HL-60 (cell line): ENCODE measurements around the gene ZNF185.

Source experiments
- GABPA ChIP-seq: IDR thresholded peaks from 2 replicates; pipeline ENCODE4 v1.6.1; 2012; ENCODE audit warnings: low read depth
- POLR2AphosphoS5 ChIP-seq: IDR thresholded peaks from 2 replicates; pipeline ENCODE4 v1.6.1; 2012; ENCODE audit warnings: low read depth
- SPI1 ChIP-seq: IDR thresholded peaks from 2 replicates; pipeline ENCODE4 v1.6.1; 2012; ENCODE audit warnings: low read depth, mild to moderate bottlenecking, borderline replicate concordance
- TF ChIP-seq, protein P1 (sequence below): IDR thresholded peaks from one replicate; pipeline ENCODE4 v1.5.1; 2011; ENCODE audit warnings: low read length, control low read depth, inconsistent platforms; ENCODE audit not compliant: insufficient read depth
- TF ChIP-seq, protein P2 (sequence below): IDR thresholded peaks from 2 replicates; pipeline ENCODE4 v1.6.1; 2012; ENCODE audit warnings: low read depth; ENCODE audit not compliant: insufficient replicate concordance

DNA sequence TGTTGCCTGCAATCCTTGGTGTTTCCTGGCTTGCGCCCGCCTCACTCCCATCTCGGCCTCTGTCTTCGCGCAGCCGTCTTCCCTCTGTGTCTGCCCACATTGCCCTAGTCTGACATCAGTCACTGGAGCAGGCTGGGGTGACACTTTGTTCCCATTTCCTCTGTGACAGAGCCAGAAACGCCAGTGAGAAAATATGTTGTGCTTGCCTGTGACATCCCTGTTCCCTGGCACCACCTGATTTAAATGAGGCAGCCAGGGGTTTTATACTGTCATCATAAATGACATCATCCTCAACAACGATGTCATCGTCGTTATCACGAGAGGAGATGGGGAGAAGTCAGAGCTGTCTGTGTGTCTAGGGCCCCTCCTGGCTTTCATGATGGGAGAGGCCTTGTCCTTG, 29.1 kb downstream of the ZNF185 start:
- TF ChIP-seq, protein P1, sequence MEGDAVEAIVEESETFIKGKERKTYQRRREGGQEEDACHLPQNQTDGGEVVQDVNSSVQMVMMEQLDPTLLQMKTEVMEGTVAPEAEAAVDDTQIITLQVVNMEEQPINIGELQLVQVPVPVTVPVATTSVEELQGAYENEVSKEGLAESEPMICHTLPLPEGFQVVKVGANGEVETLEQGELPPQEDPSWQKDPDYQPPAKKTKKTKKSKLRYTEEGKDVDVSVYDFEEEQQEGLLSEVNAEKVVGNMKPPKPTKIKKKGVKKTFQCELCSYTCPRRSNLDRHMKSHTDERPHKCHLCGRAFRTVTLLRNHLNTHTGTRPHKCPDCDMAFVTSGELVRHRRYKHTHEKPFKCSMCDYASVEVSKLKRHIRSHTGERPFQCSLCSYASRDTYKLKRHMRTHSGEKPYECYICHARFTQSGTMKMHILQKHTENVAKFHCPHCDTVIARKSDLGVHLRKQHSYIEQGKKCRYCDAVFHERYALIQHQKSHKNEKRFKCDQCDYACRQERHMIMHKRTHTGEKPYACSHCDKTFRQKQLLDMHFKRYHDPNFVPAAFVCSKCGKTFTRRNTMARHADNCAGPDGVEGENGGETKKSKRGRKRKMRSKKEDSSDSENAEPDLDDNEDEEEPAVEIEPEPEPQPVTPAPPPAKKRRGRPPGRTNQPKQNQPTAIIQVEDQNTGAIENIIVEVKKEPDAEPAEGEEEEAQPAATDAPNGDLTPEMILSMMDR = no peak
- TF ChIP-seq POLR2AphosphoS5 (no peak), GABPA (no peak), SPI1 (no peak)
- TF ChIP-seq, protein P2, sequence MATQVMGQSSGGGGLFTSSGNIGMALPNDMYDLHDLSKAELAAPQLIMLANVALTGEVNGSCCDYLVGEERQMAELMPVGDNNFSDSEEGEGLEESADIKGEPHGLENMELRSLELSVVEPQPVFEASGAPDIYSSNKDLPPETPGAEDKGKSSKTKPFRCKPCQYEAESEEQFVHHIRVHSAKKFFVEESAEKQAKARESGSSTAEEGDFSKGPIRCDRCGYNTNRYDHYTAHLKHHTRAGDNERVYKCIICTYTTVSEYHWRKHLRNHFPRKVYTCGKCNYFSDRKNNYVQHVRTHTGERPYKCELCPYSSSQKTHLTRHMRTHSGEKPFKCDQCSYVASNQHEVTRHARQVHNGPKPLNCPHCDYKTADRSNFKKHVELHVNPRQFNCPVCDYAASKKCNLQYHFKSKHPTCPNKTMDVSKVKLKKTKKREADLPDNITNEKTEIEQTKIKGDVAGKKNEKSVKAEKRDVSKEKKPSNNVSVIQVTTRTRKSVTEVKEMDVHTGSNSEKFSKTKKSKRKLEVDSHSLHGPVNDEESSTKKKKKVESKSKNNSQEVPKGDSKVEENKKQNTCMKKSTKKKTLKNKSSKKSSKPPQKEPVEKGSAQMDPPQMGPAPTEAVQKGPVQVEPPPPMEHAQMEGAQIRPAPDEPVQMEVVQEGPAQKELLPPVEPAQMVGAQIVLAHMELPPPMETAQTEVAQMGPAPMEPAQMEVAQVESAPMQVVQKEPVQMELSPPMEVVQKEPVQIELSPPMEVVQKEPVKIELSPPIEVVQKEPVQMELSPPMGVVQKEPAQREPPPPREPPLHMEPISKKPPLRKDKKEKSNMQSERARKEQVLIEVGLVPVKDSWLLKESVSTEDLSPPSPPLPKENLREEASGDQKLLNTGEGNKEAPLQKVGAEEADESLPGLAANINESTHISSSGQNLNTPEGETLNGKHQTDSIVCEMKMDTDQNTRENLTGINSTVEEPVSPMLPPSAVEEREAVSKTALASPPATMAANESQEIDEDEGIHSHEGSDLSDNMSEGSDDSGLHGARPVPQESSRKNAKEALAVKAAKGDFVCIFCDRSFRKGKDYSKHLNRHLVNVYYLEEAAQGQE = no peak
